ENCODE data around the gene PPP1R3C. TPM values are rescaled to one million over a fixed set of nuclear protein-coding genes. Genes with fewer than 3 reads are reported as not detected.

The PPP1R3C gene
- total RNA-seq, 1 experiment from 2014 or later, result not detected

- no peaks in the 10 kb centered on the region for H3K4me1 ChIP-seq (ENCODE audit: low read length)
- H3K27ac ChIP-seq (ENCODE audit: low read length), result no peak overlapping the region
- DNase-seq, result no peak
- H3K9me2 ChIP-seq (replicated peaks; ENCODE audit: insufficient read depth, low read length), result no peaks in the 10 kb centered on the region
- H3K9ac ChIP-seq (ENCODE audit: low read length), result no peak overlapping the region
- no peak overlapping the region for H3K4me3 ChIP-seq (ENCODE audit: low read length)
- no peak overlapping the region for H3K4me2 ChIP-seq (ENCODE audit: low read depth, low read length, poor library complexity, severe bottlenecking)
- H3K79me2 ChIP-seq (ENCODE audit: low read length), result no peaks in the 10 kb centered on the region
- no peaks in the 10 kb centered on the region for H4K20me1 ChIP-seq (ENCODE audit: insufficient read depth, low read depth, low read length)
- H3K27me3 ChIP-seq (ENCODE audit: low read length), result no peaks in the 10 kb centered on the region
- no peak overlapping the region for H2AFZ ChIP-seq (ENCODE audit: low read length)
- H3K36me3 ChIP-seq (ENCODE audit: insufficient read depth, low read length), result no peaks in the 10 kb centered on the region
- H3K9me3 ChIP-seq (ENCODE audit: low read length), result no peaks in the 10 kb centered on the region
Measured at GRCh38 chr10:91607646-91608403, 25.0 kb downstream of the PPP1R3C start.

- H2AFZ ChIP-seq (ENCODE audit: low read length), result no peak overlapping the region
- H3K27me3 ChIP-seq (ENCODE audit: low read length), result no peaks in the 10 kb centered on the region
- H3K79me2 ChIP-seq (ENCODE audit: low read length), result no peaks in the 10 kb centered on the region
- H4K20me1 ChIP-seq (ENCODE audit: insufficient read depth, low read depth, low read length), result no peaks in the 10 kb centered on the region
- H3K4me2 ChIP-seq (ENCODE audit: low read depth, low read length, poor library complexity, severe bottlenecking), result no peak overlapping the region
- no peak overlapping the region for H3K4me3 ChIP-seq (ENCODE audit: low read length)
- H3K27ac ChIP-seq (ENCODE audit: low read length), result no peak overlapping the region
- H3K9me2 ChIP-seq (replicated peaks; ENCODE audit: insufficient read depth, low read length), result no peaks in the 10 kb centered on the region
- H3K4me1 ChIP-seq (ENCODE audit: low read length), result no peaks in the 10 kb centered on the region
- H3K9ac ChIP-seq (ENCODE audit: low read length), result no peak overlapping the region
- no peaks in the 10 kb centered on the region for H3K36me3 ChIP-seq (ENCODE audit: insufficient read depth, low read length)
- DNase-seq, result no peak
- no peaks in the 10 kb centered on the region for H3K9me3 ChIP-seq (ENCODE audit: low read length)
Measured at GRCh38 chr10:91605968-91606367, 26.9 kb downstream of the PPP1R3C start.

- Histone ChIP-seq H3K4me2 (ENCODE audit: low read depth, low read length, poor library complexity, severe bottlenecking) (no peak overlapping the region), H3K9ac (ENCODE audit: low read length) (no peak overlapping the region), H3K9me2 (replicated peaks; ENCODE audit: insufficient read depth, low read length) (no peaks in the 10 kb centered on the region), H4K20me1 (ENCODE audit: insufficient read depth, low read depth, low read length) (no peaks in the 10 kb centered on the region), H3K79me2 (ENCODE audit: low read length) (no peaks in the 10 kb centered on the region), H3K27ac (ENCODE audit: low read length) (no peak overlapping the region), H3K9me3 (ENCODE audit: low read length) (no peaks in the 10 kb centered on the region), H3K4me3 (ENCODE audit: low read length) (no peak overlapping the region), H3K27me3 (ENCODE audit: low read length) (no peaks in the 10 kb centered on the region), H3K4me1 (ENCODE audit: low read length) (no peaks in the 10 kb centered on the region), H2AFZ (ENCODE audit: low read length) (no peak overlapping the region), H3K36me3 (ENCODE audit: insufficient read depth, low read length) (no peaks in the 10 kb centered on the region)
- DNase-seq, result no peak
Measured at GRCh38 chr10:91604553-91605534, 28.0 kb downstream of the PPP1R3C start.

- Histone ChIP-seq H4K20me1 (ENCODE audit: insufficient read depth, low read depth, low read length) (no peaks in the 10 kb centered on the region), H3K27ac (ENCODE audit: low read length) (no peak overlapping the region), H3K36me3 (ENCODE audit: insufficient read depth, low read length) (no peaks in the 10 kb centered on the region), H3K4me2 (ENCODE audit: low read depth, low read length, poor library complexity, severe bottlenecking) (no peak overlapping the region), H3K4me3 (ENCODE audit: low read length) (no peak overlapping the region), H2AFZ (ENCODE audit: low read length) (no peak overlapping the region), H3K79me2 (ENCODE audit: low read length) (no peaks in the 10 kb centered on the region), H3K9me3 (ENCODE audit: low read length) (no peaks in the 10 kb centered on the region), H3K9ac (ENCODE audit: low read length) (no peak overlapping the region), H3K9me2 (replicated peaks; ENCODE audit: insufficient read depth, low read length) (no peaks in the 10 kb centered on the region), H3K4me1 (ENCODE audit: low read length) (no peaks in the 10 kb centered on the region), H3K27me3 (ENCODE audit: low read length) (no peaks in the 10 kb centered on the region)
- no peak for DNase-seq
Measured at GRCh38 chr10:91603931-91604331, 28.9 kb downstream of the PPP1R3C start.

GRCh38 chr10:91602868-91603568 lies 29.9 kb downstream of the PPP1R3C start:
- Histone ChIP-seq H4K20me1 (ENCODE audit: insufficient read depth, low read depth, low read length) (no peaks in the 10 kb centered on the region), H3K9me3 (ENCODE audit: low read length) (no peaks in the 10 kb centered on the region), H3K36me3 (ENCODE audit: insufficient read depth, low read length) (no peaks in the 10 kb centered on the region), H3K4me2 (ENCODE audit: low read depth, low read length, poor library complexity, severe bottlenecking) (no peak overlapping the region), H3K27me3 (ENCODE audit: low read length) (no peaks in the 10 kb centered on the region), H3K9me2 (replicated peaks; ENCODE audit: insufficient read depth, low read length) (no peaks in the 10 kb centered on the region), H3K27ac (ENCODE audit: low read length) (no peak overlapping the region), H3K9ac (ENCODE audit: low read length) (no peak overlapping the region), H3K4me3 (ENCODE audit: low read length) (no peak overlapping the region), H2AFZ (ENCODE audit: low read length) (no peak overlapping the region), H3K4me1 (ENCODE audit: low read length) (no peaks in the 10 kb centered on the region), H3K79me2 (ENCODE audit: low read length) (no peaks in the 10 kb centered on the region)
- DNase-seq, result no peak

- H3K9me3 ChIP-seq (ENCODE audit: low read length), result no peaks in the 10 kb centered on the region
- H3K9me2 ChIP-seq (replicated peaks; ENCODE audit: insufficient read depth, low read length), result no peaks in the 10 kb centered on the region
- no peaks in the 10 kb centered on the region for H3K27me3 ChIP-seq (ENCODE audit: low read length)
- H3K4me3 ChIP-seq (ENCODE audit: low read length), result no peak overlapping the region
- no peaks in the 10 kb centered on the region for H4K20me1 ChIP-seq (ENCODE audit: insufficient read depth, low read depth, low read length)
- H3K36me3 ChIP-seq (ENCODE audit: insufficient read depth, low read length), result no peaks in the 10 kb centered on the region
- no peak for DNase-seq
- H3K4me1 ChIP-seq (ENCODE audit: low read length), result no peaks in the 10 kb centered on the region
- no peak overlapping the region for H3K9ac ChIP-seq (ENCODE audit: low read length)
- H3K4me2 ChIP-seq (ENCODE audit: low read depth, low read length, poor library complexity, severe bottlenecking), result no peak overlapping the region
- H3K27ac ChIP-seq (ENCODE audit: low read length), result no peak overlapping the region
- no peaks in the 10 kb centered on the region for H3K79me2 ChIP-seq (ENCODE audit: low read length)
- H2AFZ ChIP-seq (ENCODE audit: low read length), result no peak overlapping the region
Measured at GRCh38 chr10:91602449-91602848, 30.4 kb downstream of the PPP1R3C start.

GRCh38 chr10:91601212-91601611 lies 31.7 kb downstream of the PPP1R3C start:
- Histone ChIP-seq H3K9me2 (replicated peaks; ENCODE audit: insufficient read depth, low read length) (no peaks in the 10 kb centered on the region), H3K36me3 (ENCODE audit: insufficient read depth, low read length) (no peaks in the 10 kb centered on the region), H3K27ac (ENCODE audit: low read length) (no peak overlapping the region), H4K20me1 (ENCODE audit: insufficient read depth, low read depth, low read length) (no peaks in the 10 kb centered on the region), H3K4me1 (ENCODE audit: low read length) (no peaks in the 10 kb centered on the region), H3K79me2 (ENCODE audit: low read length) (no peaks in the 10 kb centered on the region), H3K4me3 (ENCODE audit: low read length) (no peak overlapping the region), H3K9ac (ENCODE audit: low read length) (no peak overlapping the region), H3K9me3 (ENCODE audit: low read length) (no peaks in the 10 kb centered on the region), H2AFZ (ENCODE audit: low read length) (no peak overlapping the region), H3K4me2 (ENCODE audit: low read depth, low read length, poor library complexity, severe bottlenecking) (no peak overlapping the region), H3K27me3 (ENCODE audit: low read length) (no peaks in the 10 kb centered on the region)
- no peak for DNase-seq

All from Karpas-422 (cell line).